OCI-LY1 (cell line): ENCODE results near the gene UNG.

Experiments
- H2AFZ ChIP-seq: fragments of 200-600 bp; sonication (generic), shearing (Covaris generic); 2 replicates; pipeline ENCODE4 v1.6.0; 2014; ENCODE audit warnings: antibody characterized with exemption, mild to moderate bottlenecking, low read length
- H3F3A ChIP-seq: fragments of 200-600 bp; sonication (generic), shearing (Covaris generic); 2 replicates; pipeline ENCODE4 v1.6.0; 2014; ENCODE audit warnings: mild to moderate bottlenecking, antibody characterized with exemption, low read length, moderate library complexity; ENCODE audit not compliant: insufficient read depth
- H3K27ac ChIP-seq: fragments of 200-600 bp; sonication (generic); 2 replicates; pipeline ENCODE4 v1.5.1; 2014; ENCODE audit warnings: low read length, mixed run types, mild to moderate bottlenecking, low read depth; ENCODE audit not compliant: poor library complexity, severe bottlenecking
- H3K27me3 ChIP-seq: fragments of 200-600 bp; sonication (generic); 2 replicates; pipeline ENCODE4 v1.6.0; 2014; ENCODE audit warnings: antibody characterized with exemption, mild to moderate bottlenecking, low read length, moderate library complexity; ENCODE audit not compliant: insufficient read depth
- H3K36me3 ChIP-seq: fragments of 200-600 bp; sonication (generic); 2 replicates; pipeline ENCODE4 v1.6.1; 2014; ENCODE audit warnings: mild to moderate bottlenecking, antibody characterized with exemption, low read length, moderate library complexity, mixed read lengths; ENCODE audit not compliant: insufficient read depth
- H3K4me1 ChIP-seq: fragments of 200-600 bp; sonication (generic); 2 replicates; pipeline ENCODE4 v1.5.1; 2014; ENCODE audit warnings: mild to moderate bottlenecking, low read length, moderate library complexity; ENCODE audit not compliant: insufficient read depth, severe bottlenecking
- H3K4me2 ChIP-seq: fragments of 200-600 bp; sonication (generic), shearing (Covaris generic); 2 replicates; pipeline ENCODE4 v1.6.1; 2014; ENCODE audit warnings: low read length
- H3K4me3 ChIP-seq: fragments of 200-600 bp; sonication (generic); 2 replicates; pipeline ENCODE4 v1.5.1; 2014; ENCODE audit warnings: low read length, low read depth, mild to moderate bottlenecking, mixed read lengths; ENCODE audit not compliant: poor library complexity, severe bottlenecking
- H3K79me2 ChIP-seq: fragments of 200-600 bp; shearing (Covaris generic); 2 replicates; pipeline ENCODE4 v1.6.1; 2016; ENCODE audit warnings: mixed run types, low read length, mixed read lengths; ENCODE audit not compliant: insufficient read depth
- H3K9ac ChIP-seq: fragments of 200-600 bp; sonication (generic), shearing (Covaris generic); 2 replicates; pipeline ENCODE4 v1.6.1; 2014; ENCODE audit warnings: mild to moderate bottlenecking, low read length, mixed read lengths
- H3K9me2 ChIP-seq: fragments of 200-600 bp; sonication (generic), shearing (Covaris generic); 2 replicates; pipeline ENCODE4 v1.6.1; 2014; ENCODE audit warnings: low read depth, mild to moderate bottlenecking, low read length, mixed read lengths
- H3K9me3 ChIP-seq: fragments of 200-600 bp; shearing (Covaris generic); 2 replicates; pipeline ENCODE4 v1.6.1; 2014; ENCODE audit warnings: low read length, mixed read lengths
- H4K20me1 ChIP-seq: fragments of 200-600 bp; sonication (generic), shearing (Covaris generic); 2 replicates; pipeline ENCODE4 v1.6.0; 2016; ENCODE audit warnings: mild to moderate bottlenecking, low read length; ENCODE audit not compliant: insufficient read depth
- CTCF ChIP-seq: fragments of 200-600 bp; sonication (generic), shearing (Covaris generic); IDR thresholded peaks from 2 replicates; pipeline ENCODE4 v1.5.1; 2017; ENCODE audit warnings: mild to moderate bottlenecking, antibody characterized with exemption, low read length, moderate library complexity, mixed read lengths
- EZH2 ChIP-seq: fragments of 200-600 bp; sonication (generic), shearing (Covaris generic); IDR thresholded peaks from 2 replicates; pipeline ENCODE4 v1.8.0; 2017; ENCODE audit warnings: borderline replicate concordance, mixed run types, mild to moderate bottlenecking, antibody characterized with exemption, low read length, moderate library complexity, mixed read lengths

UNG gene

GRCh38 chr12:109098651-109099050 is 1.3 kb downstream of the UNG start:
- no peak overlapping the region for H3K27ac ChIP-seq
- H3K79me2 ChIP-seq = no peaks in the 10 kb centered on the region
- no peaks in the 10 kb centered on the region for H3F3A ChIP-seq
- peak overlapping the region; percentile 79 for H3K4me2 ChIP-seq
- peak overlapping the region; percentile 96 for H3K4me3 ChIP-seq
- H3K36me3 ChIP-seq = peaks cover 44% of the 10 kb centered on the region
- H3K27me3 ChIP-seq = no peaks in the 10 kb centered on the region
- H3K9me2 ChIP-seq = no peaks in the 10 kb centered on the region
- H4K20me1 ChIP-seq = no peaks in the 10 kb centered on the region
- H3K4me1 ChIP-seq = peaks cover 26% of the 10 kb centered on the region
- peak overlapping the region; percentile 74 for H3K9ac ChIP-seq
- H2AFZ ChIP-seq = no peak overlapping the region
- TF ChIP-seq EZH2 (no peak), CTCF (no peak)
- H3K9me3 ChIP-seq = no peaks in the 10 kb centered on the region

DNA sequence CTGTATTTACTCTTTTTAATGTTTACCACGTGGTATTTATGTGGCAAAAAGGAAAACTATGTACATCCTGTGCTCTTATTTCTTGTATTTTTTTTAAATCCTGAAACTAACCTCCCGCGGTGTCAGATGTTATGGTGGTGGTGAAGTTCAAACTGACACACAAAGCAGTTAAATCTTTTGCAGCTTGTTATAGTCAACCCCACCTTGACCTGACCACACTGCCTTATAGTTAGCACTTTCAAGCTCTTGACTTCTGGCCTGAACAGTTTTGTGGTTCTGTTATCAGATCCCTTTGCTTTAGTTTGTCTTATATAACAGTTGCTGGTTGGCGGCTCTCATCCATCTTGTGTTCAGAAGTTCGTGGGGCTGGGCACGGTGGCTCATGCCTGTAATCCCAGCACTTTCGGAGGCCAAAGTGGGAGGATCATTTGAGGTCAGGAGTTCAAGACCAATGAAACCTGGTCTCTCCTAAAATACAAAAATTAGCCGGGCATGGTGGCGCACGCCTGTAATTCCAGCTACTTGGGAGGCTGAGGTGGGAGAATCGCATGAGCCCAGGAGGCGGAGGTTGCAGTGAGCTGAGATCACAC is 2.1 kb downstream of the UNG start:
- H3K4me1 ChIP-seq = peaks cover 25% of the 10 kb centered on the region
- H3K36me3 ChIP-seq = peaks cover 53% of the 10 kb centered on the region
- H3K79me2 ChIP-seq = no peaks in the 10 kb centered on the region
- H3K9ac ChIP-seq = peak overlapping the region; percentile 74; the same call in 1 of the 2 replicates
- peak overlapping the region; percentile 79 for H3K4me2 ChIP-seq
- H3K9me2 ChIP-seq = no peaks in the 10 kb centered on the region
- no peak overlapping the region for H3K27ac ChIP-seq
- H2AFZ ChIP-seq = no peak overlapping the region
- H3K27me3 ChIP-seq = no peaks in the 10 kb centered on the region
- TF ChIP-seq EZH2 (no peak), CTCF (no peak)
- H3F3A ChIP-seq = no peaks in the 10 kb centered on the region
- H4K20me1 ChIP-seq = no peaks in the 10 kb centered on the region
- H3K4me3 ChIP-seq = peak overlapping the region; percentile 96
- no peaks in the 10 kb centered on the region for H3K9me3 ChIP-seq

DNA sequence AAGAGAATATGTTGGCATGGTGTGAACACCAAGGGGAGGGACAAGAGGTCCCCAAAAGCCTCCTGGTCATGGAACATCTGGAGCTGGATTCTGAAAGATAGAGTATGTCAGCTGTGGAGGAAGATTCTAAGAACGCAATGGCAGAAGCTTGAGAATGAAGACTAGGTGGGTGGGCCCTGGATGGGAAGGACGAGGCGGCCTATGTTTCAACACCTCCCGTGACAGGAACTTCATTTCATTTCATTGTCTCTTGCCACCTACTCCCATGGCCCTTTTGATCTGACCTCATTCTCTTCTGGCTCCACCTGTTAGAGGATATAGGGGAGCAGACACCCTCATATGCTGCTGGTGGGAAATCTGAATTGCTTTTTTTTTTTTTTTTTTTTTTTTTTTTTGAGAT is 3.3 kb downstream of the UNG start:
- H3K4me2 ChIP-seq = no peak overlapping the region
- TF ChIP-seq EZH2 (no peak), CTCF (no peak)

More for the DNA sequence above, 3.3 kb downstream of the UNG start:
- Histone ChIP-seq H3K36me3 (peaks cover 60% of the 10 kb centered on the region), H4K20me1 (no peaks in the 10 kb centered on the region), H3K27ac (no peak overlapping the region), H3K79me2 (no peaks in the 10 kb centered on the region), H2AFZ (no peak overlapping the region), H3K9ac (no peak overlapping the region), H3K27me3 (no peaks in the 10 kb centered on the region), H3K4me1 (peaks cover 25% of the 10 kb centered on the region), H3K9me3 (no peaks in the 10 kb centered on the region), H3K4me3 (no peak overlapping the region), H3K9me2 (no peaks in the 10 kb centered on the region), H3F3A (no peaks in the 10 kb centered on the region)
